MM.1S (cell line): Measurements from ENCODE around the gene MSRB1.

ENCODE experiments used
- DNase-seq: peaks from one replicate; pipeline ENCODE4 v3.0.0-alpha.2; 2015
- H2AFZ ChIP-seq: fragments of 300-600 bp; sonication (generic); 2 replicates; pipeline ENCODE4 v1.6.0; 2016; ENCODE audit warnings: antibody characterized with exemption, low read length
- H3F3A ChIP-seq: fragments of 300-600 bp; sonication (generic); 2 replicates; pipeline ENCODE4 v1.6.1; 2016; ENCODE audit warnings: mild to moderate bottlenecking, antibody characterized with exemption, low read length, moderate library complexity, mixed read lengths; ENCODE audit not compliant: insufficient read depth
- H3K27ac ChIP-seq: fragments of 300-600 bp; sonication (generic); 2 replicates; pipeline ENCODE4 v1.5.1; 2016; ENCODE audit warnings: mild to moderate bottlenecking, low read length
- H3K27me3 ChIP-seq: fragments of 300-600 bp; sonication (generic); replicated peaks from 2 replicates; pipeline ENCODE4 v1.6.0; 2016; ENCODE audit warnings: low read length; ENCODE audit not compliant: insufficient read depth
- H3K36me3 ChIP-seq: fragments of 300-600 bp; sonication (generic); replicated peaks from 2 replicates; pipeline ENCODE4 v1.6.1; 2016; ENCODE audit warnings: mild to moderate bottlenecking, low read length, mixed read lengths; ENCODE audit not compliant: insufficient read depth
- H3K4me1 ChIP-seq: fragments of 300-600 bp; sonication (generic); 2 replicates; pipeline ENCODE4 v1.6.1; 2016; ENCODE audit warnings: low read length, mixed read lengths
- H3K4me2 ChIP-seq: fragments of 300-600 bp; sonication (generic); 2 replicates; pipeline ENCODE4 v1.6.0; 2016; ENCODE audit warnings: low read depth, low read length
- H3K4me3 ChIP-seq: fragments of 300-600 bp; sonication (generic); 2 replicates; pipeline ENCODE4 v1.5.1; 2016; ENCODE audit warnings: low read length, mixed read lengths
- H3K79me2 ChIP-seq: fragments of 300-600 bp; sonication (generic); 2 replicates; pipeline ENCODE4 v1.6.1; 2016; ENCODE audit warnings: mixed run types, low read length, mixed read lengths
- H3K9ac ChIP-seq: fragments of 300-600 bp; sonication (generic); 2 replicates; pipeline ENCODE4 v1.6.1; 2016; ENCODE audit warnings: low read length, mixed read lengths
- H3K9me2 ChIP-seq: fragments of 300-600 bp; sonication (generic); replicated peaks from 2 replicates; pipeline ENCODE4 v1.6.1; 2016; ENCODE audit warnings: mild to moderate bottlenecking, low read length, mixed read lengths; ENCODE audit not compliant: insufficient read depth
- H3K9me3 ChIP-seq: fragments of 300-600 bp; sonication (generic); replicated peaks from 2 replicates; pipeline ENCODE4 v1.6.1; 2016; ENCODE audit warnings: mild to moderate bottlenecking, low read length, mixed read lengths; ENCODE audit not compliant: insufficient read depth
- H4K20me1 ChIP-seq: fragments of 300-600 bp; sonication (generic); 2 replicates; pipeline ENCODE4 v1.6.1; 2016; ENCODE audit warnings: mild to moderate bottlenecking, low read length, moderate library complexity, mixed read lengths; ENCODE audit not compliant: insufficient read depth
- CTCF ChIP-seq: fragments of 300-600 bp; sonication (generic); IDR thresholded peaks from 2 replicates; pipeline ENCODE4 v1.5.1; 2016; ENCODE audit warnings: antibody characterized with exemption, low read length, mixed read lengths
- EZH2 ChIP-seq: fragments of 300-600 bp; sonication (generic); optimal IDR thresholded peaks from 2 replicates; pipeline ENCODE3; 2017; ENCODE audit warnings: low read depth, mild to moderate bottlenecking, antibody characterized with exemption, low read length, mixed read lengths
- EZH2phosphoT487 ChIP-seq: fragments of 300-600 bp; sonication (generic); IDR thresholded peaks from 2 replicates; pipeline ENCODE4 v1.6.1; 2018; ENCODE audit warnings: antibody characterized with exemption, low read length

MSRB1 gene

GRCh38 chr16:1914084-1914608 lies 28.9 kb downstream of the MSRB1 start:
- Histone ChIP-seq H3F3A (no peaks in the 10 kb centered on the region), H3K79me2 (no peaks in the 10 kb centered on the region), H4K20me1 (no peaks in the 10 kb centered on the region), H2AFZ (no peak overlapping the region), H3K27me3 (peaks cover 48% of the 10 kb centered on the region), H3K36me3 (no peaks in the 10 kb centered on the region), H3K9ac (no peak overlapping the region), H3K4me2 (no peak overlapping the region), H3K27ac (no peak overlapping the region), H3K4me1 (no peaks in the 10 kb centered on the region), H3K9me2 (no peaks in the 10 kb centered on the region), H3K9me3 (no peaks in the 10 kb centered on the region), H3K4me3 (no peak overlapping the region)
- no peak for DNase-seq
- TF ChIP-seq EZH2 = no peak
- TF ChIP-seq CTCF = no peak
- TF ChIP-seq EZH2phosphoT487 = no peak

GRCh38 chr16:1913327-1914083 lies 29.5 kb downstream of the MSRB1 start:
- no peak overlapping the region for H3K4me2 ChIP-seq
- no peaks in the 10 kb centered on the region for H3K9me3 ChIP-seq
- no peaks in the 10 kb centered on the region for H3K79me2 ChIP-seq
- H2AFZ ChIP-seq = no peak overlapping the region
- H3K9ac ChIP-seq = no peak overlapping the region
- DNase-seq = no peak
- no peaks in the 10 kb centered on the region for H3F3A ChIP-seq
- no peak overlapping the region for H3K27ac ChIP-seq
- no peak overlapping the region for H3K4me3 ChIP-seq
- H3K9me2 ChIP-seq = no peaks in the 10 kb centered on the region
- no peaks in the 10 kb centered on the region for H3K4me1 ChIP-seq
- H3K36me3 ChIP-seq = no peaks in the 10 kb centered on the region
- no peak for TF ChIP-seq CTCF
- no peak for TF ChIP-seq EZH2phosphoT487
- TF ChIP-seq EZH2 = no peak
- peaks cover 42% of the 10 kb centered on the region for H3K27me3 ChIP-seq
- H4K20me1 ChIP-seq = no peaks in the 10 kb centered on the region

- H3K36me3 ChIP-seq = no peaks in the 10 kb centered on the region
- no peak overlapping the region for H2AFZ ChIP-seq
- peaks cover 34% of the 10 kb centered on the region for H3K27me3 ChIP-seq
- H3K9ac ChIP-seq = no peak overlapping the region
- H3K4me2 ChIP-seq = no peak overlapping the region
- H3K79me2 ChIP-seq = no peaks in the 10 kb centered on the region
- no peak overlapping the region for H3K4me3 ChIP-seq
- no peaks in the 10 kb centered on the region for H3K9me2 ChIP-seq
- TF ChIP-seq EZH2 (no peak), EZH2phosphoT487 (no peak), CTCF (no peak)
- no peaks in the 10 kb centered on the region for H3F3A ChIP-seq
- H3K9me3 ChIP-seq = no peaks in the 10 kb centered on the region
- DNase-seq = no peak
- H3K4me1 ChIP-seq = no peaks in the 10 kb centered on the region
- no peak overlapping the region for H3K27ac ChIP-seq
- no peaks in the 10 kb centered on the region for H4K20me1 ChIP-seq
These were observed 30.8 kb downstream of the MSRB1 start for GRCh38 chr16:1912215-1912543.
